Measurements from ENCODE around the gene BDH1.

DNA sequence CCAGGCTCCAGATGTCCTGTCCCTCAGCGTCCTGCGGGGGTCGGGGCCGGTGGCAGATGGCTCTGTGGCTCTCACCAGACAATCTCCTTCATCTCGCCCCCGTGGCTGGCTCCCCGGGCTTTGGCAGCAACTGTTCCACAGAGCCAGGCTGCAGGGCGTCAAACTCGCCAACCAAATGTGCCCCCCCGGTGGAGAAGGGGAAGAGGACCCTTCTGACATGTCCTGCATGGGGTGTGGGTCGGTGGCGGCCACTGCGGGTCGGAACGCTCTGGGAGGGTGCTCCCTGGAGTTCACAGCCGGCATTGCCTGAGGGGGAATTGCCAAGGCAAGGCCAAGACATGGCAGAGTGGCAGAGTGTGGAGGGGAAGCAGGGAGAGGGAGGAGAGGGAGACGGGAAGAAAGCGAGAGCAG lies 36.0 kb downstream of the BDH1 start:
- TF ChIP-seq CTCF (IDR thresholded peaks at IDR 0.05) (no peak), POLR2A (IDR thresholded peaks at IDR 0.05) (no peak), POLR2AphosphoS5 (IDR thresholded peaks at IDR 0.05) (no peak), EP300 (IDR thresholded peaks at IDR 0.05) (no peak)

All from upper lobe of left lung (tissue), 4 donors.